ENCODE data around the gene ALDH3B1. TPM values are rescaled to one million over a fixed set of nuclear protein-coding genes. Genes with fewer than 3 reads are reported as not detected.

Gene ALDH3B1
- polyA plus RNA-seq, 1 donor (not counting 4 experiments of a cell fraction or from before 2014, with no cell fraction given): 0.16 TPM

DNA sequence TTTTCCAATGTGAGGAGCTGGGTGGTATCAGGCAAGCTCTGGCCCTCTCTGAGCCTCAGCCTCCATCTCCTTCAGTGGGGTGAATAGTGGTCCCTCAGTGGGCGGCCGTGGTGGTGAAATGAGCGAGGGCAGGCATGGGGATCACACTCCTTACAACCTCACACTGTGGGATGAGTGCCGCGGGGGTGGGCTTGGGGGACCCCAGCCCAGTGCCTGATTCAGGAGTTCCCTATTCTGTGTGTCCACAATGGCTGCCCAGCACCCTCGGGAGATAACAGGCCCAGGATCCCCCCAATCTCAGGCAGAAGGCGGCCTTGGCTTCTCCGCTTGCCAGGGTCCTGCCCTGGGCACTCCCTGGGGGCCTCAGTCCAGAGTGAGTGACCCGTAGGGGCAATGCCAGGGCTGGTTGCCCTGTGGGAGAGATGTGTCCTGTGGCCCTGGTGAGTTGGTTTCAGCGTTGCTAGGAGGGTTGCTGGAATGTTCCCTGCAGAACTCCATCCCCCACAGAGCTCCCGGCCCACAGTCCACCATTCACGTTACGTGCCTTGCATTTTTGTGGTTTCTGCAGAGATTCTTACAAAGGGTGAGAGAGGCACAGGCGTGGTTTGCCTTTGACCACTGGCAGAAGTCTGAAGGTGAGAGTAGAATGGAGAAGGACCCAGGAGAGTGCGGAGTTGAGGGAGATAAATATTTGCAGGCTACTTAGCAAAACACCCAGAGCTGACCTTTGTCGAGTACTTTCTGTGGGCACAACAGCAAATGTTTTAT, 2.9 kb downstream of the ALDH3B1 start:
- no peak overlapping the region for H3K9ac ChIP-seq (ENCODE audit: control insufficient read depth, extremely low read depth, insufficient read depth, low read length)
- FAIRE-seq: peak; percentile 32
- H3K4me2 ChIP-seq (ENCODE audit: control insufficient read depth, extremely low read depth, insufficient read depth, low read depth, low read length): peak overlapping the region; percentile 55
- H3K27ac ChIP-seq (ENCODE audit: control insufficient read depth, insufficient read depth, low read length): peak overlapping the region; percentile 24
- H3K4me1 ChIP-seq (ENCODE audit: control insufficient read depth, extremely low read depth, insufficient read depth, low read length): peaks cover 45% of the 10 kb centered on the region
- H3K36me3 ChIP-seq (ENCODE audit: control insufficient read depth in 2 of 2, extremely low read depth in 1 of 2, insufficient read depth in 2 of 2, low read length in 2 of 2): no peaks in the 10 kb centered on the region
- H4K20me1 ChIP-seq (ENCODE audit: control insufficient read depth, extremely low read depth, insufficient read depth, low read length): no peaks in the 10 kb centered on the region
- TF ChIP-seq, protein P1, sequence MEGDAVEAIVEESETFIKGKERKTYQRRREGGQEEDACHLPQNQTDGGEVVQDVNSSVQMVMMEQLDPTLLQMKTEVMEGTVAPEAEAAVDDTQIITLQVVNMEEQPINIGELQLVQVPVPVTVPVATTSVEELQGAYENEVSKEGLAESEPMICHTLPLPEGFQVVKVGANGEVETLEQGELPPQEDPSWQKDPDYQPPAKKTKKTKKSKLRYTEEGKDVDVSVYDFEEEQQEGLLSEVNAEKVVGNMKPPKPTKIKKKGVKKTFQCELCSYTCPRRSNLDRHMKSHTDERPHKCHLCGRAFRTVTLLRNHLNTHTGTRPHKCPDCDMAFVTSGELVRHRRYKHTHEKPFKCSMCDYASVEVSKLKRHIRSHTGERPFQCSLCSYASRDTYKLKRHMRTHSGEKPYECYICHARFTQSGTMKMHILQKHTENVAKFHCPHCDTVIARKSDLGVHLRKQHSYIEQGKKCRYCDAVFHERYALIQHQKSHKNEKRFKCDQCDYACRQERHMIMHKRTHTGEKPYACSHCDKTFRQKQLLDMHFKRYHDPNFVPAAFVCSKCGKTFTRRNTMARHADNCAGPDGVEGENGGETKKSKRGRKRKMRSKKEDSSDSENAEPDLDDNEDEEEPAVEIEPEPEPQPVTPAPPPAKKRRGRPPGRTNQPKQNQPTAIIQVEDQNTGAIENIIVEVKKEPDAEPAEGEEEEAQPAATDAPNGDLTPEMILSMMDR (optimal IDR thresholded peaks at IDR 0.05 in 1 of 3, IDR thresholded peaks at IDR 0.05 in 1 of 3, conservative IDR thresholded peaks at IDR 0.05 in 1 of 3; ENCODE audit: extremely low read depth in 1 of 3, insufficient read depth in 2 of 3, low read length in 3 of 3): no peak
- no peak for TF ChIP-seq EZH2 (IDR thresholded peaks at IDR 0.05; ENCODE audit: low read length)
- no peaks in the 10 kb centered on the region for H3K9me3 ChIP-seq (ENCODE audit: control insufficient read depth, low read depth, low read length)
- H3K27me3 ChIP-seq (ENCODE audit: control insufficient read depth, extremely low read depth, insufficient read depth, low read length): no peaks in the 10 kb centered on the region
- H3K9me1 ChIP-seq (ENCODE audit: control insufficient read depth, extremely low read depth, insufficient read depth, low read length): no peaks in the 10 kb centered on the region
- dilution Hi-C loops (cut with MboI; ENCODE audit: extremely low pct_ligation_motif_present, low sequenced_read_pairs): no loop called here
- no peak overlapping the region for H2AFZ ChIP-seq (ENCODE audit: control insufficient read depth, low read length)
- DNase-seq (ENCODE audit: low read depth, low spot score): no peak
- H3K79me2 ChIP-seq (ENCODE audit: control insufficient read depth, insufficient read depth, low read length): no peaks in the 10 kb centered on the region
- peak overlapping the region in 1 of 3 experiments; percentile 13 for H3K4me3 ChIP-seq (ENCODE audit: control insufficient read depth in 2 of 3, extremely low read depth in 1 of 3, insufficient read depth in 2 of 3, low read depth in 1 of 3, low read length in 3 of 3)

DNA sequence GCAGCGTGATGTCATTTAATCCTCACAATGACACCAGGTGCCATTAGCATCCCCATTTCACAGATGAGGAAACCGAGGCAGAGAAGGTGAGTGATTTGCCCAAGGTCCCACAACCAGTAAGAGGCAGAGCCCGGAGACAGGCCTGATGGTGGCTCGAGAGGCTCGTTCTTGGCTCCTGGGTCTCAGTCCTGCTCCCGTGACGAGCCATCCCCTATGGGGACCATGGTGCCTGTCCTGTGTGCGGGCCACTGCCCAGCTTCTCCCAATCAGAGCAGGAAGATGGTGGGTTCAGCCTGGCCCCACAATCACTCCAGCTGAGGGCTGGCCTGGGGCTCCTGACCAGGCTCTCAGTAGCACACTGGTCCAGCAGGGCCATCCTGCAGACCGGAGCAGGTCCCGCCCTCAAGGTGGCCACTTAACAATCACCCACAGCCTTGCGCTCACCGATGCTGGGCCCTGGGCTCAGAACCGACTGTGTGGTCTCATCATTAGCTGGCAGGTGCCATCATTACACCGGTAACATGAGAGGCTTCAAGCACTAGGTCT, 3.6 kb downstream of the ALDH3B1 start:
- DNase-seq (ENCODE audit: low read depth, low spot score) (no peak), FAIRE-seq (no peak)
- Histone ChIP-seq H3K27ac (ENCODE audit: control insufficient read depth, insufficient read depth, low read length) (peak overlapping the region; percentile 53), H4K20me1 (ENCODE audit: control insufficient read depth, extremely low read depth, insufficient read depth, low read length) (no peaks in the 10 kb centered on the region), H3K4me2 (ENCODE audit: control insufficient read depth, extremely low read depth, insufficient read depth, low read depth, low read length) (peak overlapping the region; percentile 55), H2AFZ (ENCODE audit: control insufficient read depth, low read length) (no peak overlapping the region), H3K27me3 (ENCODE audit: control insufficient read depth, extremely low read depth, insufficient read depth, low read length) (no peaks in the 10 kb centered on the region), H3K36me3 (ENCODE audit: control insufficient read depth in 2 of 2, extremely low read depth in 1 of 2, insufficient read depth in 2 of 2, low read length in 2 of 2) (no peaks in the 10 kb centered on the region), H3K4me1 (ENCODE audit: control insufficient read depth, extremely low read depth, insufficient read depth, low read length) (peaks cover 41% of the 10 kb centered on the region), H3K9me3 (ENCODE audit: control insufficient read depth, low read depth, low read length) (no peaks in the 10 kb centered on the region), H3K4me3 (ENCODE audit: control insufficient read depth in 2 of 3, extremely low read depth in 1 of 3, insufficient read depth in 2 of 3, low read depth in 1 of 3, low read length in 3 of 3) (peak overlapping the region in 1 of 3 experiments; percentile 13), H3K9ac (ENCODE audit: control insufficient read depth, extremely low read depth, insufficient read depth, low read length) (peak overlapping the region; percentile 60), H3K9me1 (ENCODE audit: control insufficient read depth, extremely low read depth, insufficient read depth, low read length) (no peaks in the 10 kb centered on the region), H3K79me2 (ENCODE audit: control insufficient read depth, insufficient read depth, low read length) (no peaks in the 10 kb centered on the region)
- dilution Hi-C loops (cut with MboI; ENCODE audit: extremely low pct_ligation_motif_present, low sequenced_read_pairs): no loop called here
- TF ChIP-seq, protein P1 (optimal IDR thresholded peaks at IDR 0.05 in 1 of 3, IDR thresholded peaks at IDR 0.05 in 1 of 3, conservative IDR thresholded peaks at IDR 0.05 in 1 of 3; ENCODE audit: extremely low read depth in 1 of 3, insufficient read depth in 2 of 3, low read length in 3 of 3): no peak
- TF ChIP-seq EZH2 (IDR thresholded peaks at IDR 0.05; ENCODE audit: low read length): no peak
